MM.1S (cell line): ENCODE measurements around the gene C12orf60.
"Not testable (repeated sequence)": the region's sequence is repeated elsewhere in the genome, so short reads cannot be mapped to it uniquely, and the experiment has no call there.

Experiments used
- DNase-seq: peaks from one replicate; pipeline ENCODE4 v3.0.0-alpha.2; 2015
- H2AFZ ChIP-seq: fragments of 300-600 bp; sonication (generic); 2 replicates; pipeline ENCODE4 v1.6.0; 2016; ENCODE audit warnings: antibody characterized with exemption, low read length
- H3F3A ChIP-seq: fragments of 300-600 bp; sonication (generic); 2 replicates; pipeline ENCODE4 v1.6.1; 2016; ENCODE audit warnings: mild to moderate bottlenecking, antibody characterized with exemption, low read length, moderate library complexity, mixed read lengths; ENCODE audit not compliant: insufficient read depth
- H3K27ac ChIP-seq: fragments of 300-600 bp; sonication (generic); 2 replicates; pipeline ENCODE4 v1.5.1; 2016; ENCODE audit warnings: mild to moderate bottlenecking, low read length
- H3K27me3 ChIP-seq: fragments of 300-600 bp; sonication (generic); replicated peaks from 2 replicates; pipeline ENCODE4 v1.6.0; 2016; ENCODE audit warnings: low read length; ENCODE audit not compliant: insufficient read depth
- H3K36me3 ChIP-seq: fragments of 300-600 bp; sonication (generic); replicated peaks from 2 replicates; pipeline ENCODE4 v1.6.1; 2016; ENCODE audit warnings: mild to moderate bottlenecking, low read length, mixed read lengths; ENCODE audit not compliant: insufficient read depth
- H3K4me1 ChIP-seq: fragments of 300-600 bp; sonication (generic); 2 replicates; pipeline ENCODE4 v1.6.1; 2016; ENCODE audit warnings: low read length, mixed read lengths
- H3K4me2 ChIP-seq: fragments of 300-600 bp; sonication (generic); 2 replicates; pipeline ENCODE4 v1.6.0; 2016; ENCODE audit warnings: low read depth, low read length
- H3K4me3 ChIP-seq: fragments of 300-600 bp; sonication (generic); 2 replicates; pipeline ENCODE4 v1.5.1; 2016; ENCODE audit warnings: low read length, mixed read lengths
- H3K79me2 ChIP-seq: fragments of 300-600 bp; sonication (generic); 2 replicates; pipeline ENCODE4 v1.6.1; 2016; ENCODE audit warnings: mixed run types, low read length, mixed read lengths
- H3K9ac ChIP-seq: fragments of 300-600 bp; sonication (generic); 2 replicates; pipeline ENCODE4 v1.6.1; 2016; ENCODE audit warnings: low read length, mixed read lengths
- H3K9me2 ChIP-seq: fragments of 300-600 bp; sonication (generic); replicated peaks from 2 replicates; pipeline ENCODE4 v1.6.1; 2016; ENCODE audit warnings: mild to moderate bottlenecking, low read length, mixed read lengths; ENCODE audit not compliant: insufficient read depth
- H3K9me3 ChIP-seq: fragments of 300-600 bp; sonication (generic); replicated peaks from 2 replicates; pipeline ENCODE4 v1.6.1; 2016; ENCODE audit warnings: mild to moderate bottlenecking, low read length, mixed read lengths; ENCODE audit not compliant: insufficient read depth
- H4K20me1 ChIP-seq: fragments of 300-600 bp; sonication (generic); 2 replicates; pipeline ENCODE4 v1.6.1; 2016; ENCODE audit warnings: mild to moderate bottlenecking, low read length, moderate library complexity, mixed read lengths; ENCODE audit not compliant: insufficient read depth
- CTCF ChIP-seq: fragments of 300-600 bp; sonication (generic); IDR thresholded peaks from 2 replicates; pipeline ENCODE4 v1.5.1; 2016; ENCODE audit warnings: antibody characterized with exemption, low read length, mixed read lengths
- EZH2 ChIP-seq: fragments of 300-600 bp; sonication (generic); optimal IDR thresholded peaks from 2 replicates; pipeline ENCODE3; 2017; ENCODE audit warnings: low read depth, mild to moderate bottlenecking, antibody characterized with exemption, low read length, mixed read lengths
- EZH2phosphoT487 ChIP-seq: fragments of 300-600 bp; sonication (generic); IDR thresholded peaks from 2 replicates; pipeline ENCODE4 v1.6.1; 2018; ENCODE audit warnings: antibody characterized with exemption, low read length

Gene C12orf60

GRCh38 chr12:14765398-14765797 lies 38.1 kb upstream of the C12orf60 start:
- Histone ChIP-seq H3F3A (peaks cover 11% of the 10 kb centered on the region), H2AFZ (no peak overlapping the region), H3K79me2 (peaks cover 8% of the 10 kb centered on the region; the same call in 1 of the 2 replicates), H3K4me1 (no peaks in the 10 kb centered on the region; the same call in 1 of the 2 replicates), H4K20me1 (no peaks in the 10 kb centered on the region), H3K9ac (no peak overlapping the region), H3K4me2 (no peak overlapping the region), H3K27ac (no peak overlapping the region), H3K4me3 (no peak overlapping the region), H3K27me3 (no peaks in the 10 kb centered on the region), H3K36me3 (no peaks in the 10 kb centered on the region), H3K9me2 (no peaks in the 10 kb centered on the region), H3K9me3 (no peaks in the 10 kb centered on the region)
- no peak for DNase-seq
- TF ChIP-seq EZH2phosphoT487, result no peak
- TF ChIP-seq EZH2, result no peak

- H3K36me3 ChIP-seq, DNase-seq, H4K20me1 ChIP-seq, H3K9ac ChIP-seq, H3K27ac ChIP-seq, H3K27me3 ChIP-seq, H3K4me1 ChIP-seq, H3K9me3 ChIP-seq, H3K79me2 ChIP-seq, H3K9me2 ChIP-seq, H3K4me2 ChIP-seq, H3K4me3 ChIP-seq, H2AFZ ChIP-seq: not testable (repeated sequence)
- H3F3A ChIP-seq, result peaks cover 17% of the 10 kb centered on the region
Measured at GRCh38 chr12:14766020-14766419, 37.5 kb upstream of the C12orf60 start.

- no peak for TF ChIP-seq EZH2
- TF ChIP-seq EZH2phosphoT487, result no peak
- no peak for TF ChIP-seq CTCF
- Histone ChIP-seq H2AFZ (no peak overlapping the region), H3K9me3 (no peaks in the 10 kb centered on the region), H3K36me3 (no peaks in the 10 kb centered on the region), H3K79me2 (peaks cover 8% of the 10 kb centered on the region; the same call in 1 of the 2 replicates), H3K27ac (no peak overlapping the region), H3K4me3 (no peak overlapping the region), H4K20me1 (no peaks in the 10 kb centered on the region), H3K4me1 (peaks cover 1% of the 10 kb centered on the region), H3K9me2 (no peaks in the 10 kb centered on the region), H3K4me2 (no peak overlapping the region), H3F3A (peaks cover 23% of the 10 kb centered on the region), H3K27me3 (no peaks in the 10 kb centered on the region), H3K9ac (no peak overlapping the region)
- DNase-seq, result no peak
Measured at GRCh38 chr12:14766649-14767215, 36.7 kb upstream of the C12orf60 start.

GRCh38 chr12:14767617-14768016 lies 35.9 kb upstream of the C12orf60 start:
- H3K4me2 ChIP-seq, result no peak overlapping the region
- H3F3A ChIP-seq, result peaks cover 27% of the 10 kb centered on the region
- peaks cover 8% of the 10 kb centered on the region; the same call in 1 of the 2 replicates for H3K79me2 ChIP-seq
- no peak overlapping the region for H3K27ac ChIP-seq
- no peak overlapping the region for H3K9ac ChIP-seq
- H3K4me1 ChIP-seq, result peaks cover 4% of the 10 kb centered on the region
- H3K4me3 ChIP-seq, result no peak overlapping the region
- DNase-seq, result no peak
- TF ChIP-seq EZH2phosphoT487 (no peak), EZH2 (no peak), CTCF (no peak)
- no peaks in the 10 kb centered on the region for H3K9me2 ChIP-seq
- no peaks in the 10 kb centered on the region for H3K9me3 ChIP-seq
- H3K36me3 ChIP-seq, result no peaks in the 10 kb centered on the region
- no peak overlapping the region for H2AFZ ChIP-seq
- H3K27me3 ChIP-seq, result no peaks in the 10 kb centered on the region
- no peaks in the 10 kb centered on the region for H4K20me1 ChIP-seq
